Posterior cingulate gyrus (tissue), 11 donors: ENCODE measurements around the gene OPN1MW3.
A peak's percentile ranks its signal among the peaks of the same experiment; 100 is the strongest.
"Not testable (repeated sequence)": the region's sequence is repeated elsewhere in the genome, so short reads cannot be mapped to it uniquely, and the experiment has no call there.

ENCODE experiments used
- DNase-seq, 10 donors: peaks; one replicate each; pipeline versions ENCODE4 v3.0.0 to v3.0.0-alpha.2; 2020 to 2021; ENCODE audit warnings: mixed read lengths in 3 of 10
- intact Hi-C: fragments of 100-400 bp; cut with DNase I; formaldehyde crosslinking; loops from one replicate; pipeline ENCODE4 v1.15.1; 2023

OPN1MW3 gene

DNA sequence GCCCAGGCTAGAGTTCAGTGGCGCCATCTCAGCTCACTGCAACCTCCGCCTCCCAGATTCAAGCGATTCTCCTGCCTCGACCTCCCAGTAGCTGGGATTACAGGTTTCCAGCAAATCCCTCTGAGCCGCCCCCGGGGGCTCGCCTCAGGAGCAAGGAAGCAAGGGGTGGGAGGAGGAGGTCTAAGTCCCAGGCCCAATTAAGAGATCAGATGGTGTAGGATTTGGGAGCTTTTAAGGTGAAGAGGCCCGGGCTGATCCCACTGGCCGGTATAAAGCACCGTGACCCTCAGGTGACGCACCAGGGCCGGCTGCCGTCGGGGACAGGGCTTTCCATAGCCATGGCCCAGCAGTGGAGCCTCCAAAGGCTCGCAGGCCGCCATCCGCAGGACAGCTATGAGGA lies at the start of gene OPN1MW3:
TSS of gene OPN1MW3 (plus strand) at position 301 of the 400 bp plus-strand sequence. CDS start at position 339, 38 bp downstream.
- DNase-seq, intact Hi-C loops: not testable (repeated sequence)

DNA sequence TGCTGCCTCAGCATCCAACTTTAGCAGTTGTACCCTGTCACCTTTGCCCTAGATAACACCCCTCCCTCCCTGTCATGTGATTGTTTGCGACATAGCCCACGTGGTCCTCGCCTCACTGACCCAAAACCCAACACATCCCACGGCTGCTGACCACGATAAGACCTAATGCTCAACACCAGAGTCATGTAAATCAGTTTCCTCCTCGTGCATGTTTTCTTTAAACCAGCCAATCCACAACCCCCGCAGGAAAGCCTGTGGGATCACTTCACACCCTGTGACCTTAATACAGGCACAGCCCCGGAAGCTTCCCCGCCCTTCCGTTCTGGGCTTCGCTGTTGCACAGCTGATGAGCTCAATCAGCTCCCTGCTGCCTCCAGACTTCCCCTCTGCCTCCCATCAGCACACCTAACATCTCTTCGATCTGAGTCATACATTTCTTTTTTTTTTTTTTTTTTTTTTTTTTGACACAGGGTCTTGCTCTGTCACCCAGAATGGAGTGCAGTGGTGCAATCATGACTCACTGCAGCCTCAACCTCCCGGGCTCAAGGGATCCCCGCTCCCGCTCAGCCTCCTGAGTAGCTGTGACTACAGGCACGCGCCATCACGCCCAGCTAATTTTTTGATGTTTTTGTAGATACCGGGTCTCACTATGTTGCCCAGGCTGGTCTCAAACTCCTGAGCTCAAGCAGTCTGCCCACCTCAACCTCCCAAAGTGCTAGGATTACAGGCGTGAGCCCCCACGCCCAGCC lies 47.5 kb upstream of the OPN1MW3 start:
- DNase-seq, intact Hi-C loops: not testable (repeated sequence)

DNA sequence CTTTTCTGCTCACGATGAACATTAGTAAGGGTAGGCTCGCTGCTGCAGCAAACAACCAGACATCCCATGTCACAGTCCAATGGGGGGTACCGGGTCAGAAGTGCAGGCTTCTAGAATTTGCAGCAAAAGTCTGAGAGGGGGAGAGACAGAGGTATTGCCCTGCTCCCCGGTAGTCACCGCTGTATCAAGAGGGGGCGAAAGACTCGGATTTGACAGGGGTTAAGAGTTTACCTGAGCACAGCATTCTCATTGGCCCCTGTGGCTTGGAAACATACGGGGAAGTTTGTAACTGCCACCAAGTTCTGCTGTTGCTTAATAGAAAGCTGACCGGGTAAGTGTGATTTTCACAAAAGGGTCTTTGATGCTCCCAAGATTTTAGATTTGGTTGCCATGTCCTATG lies 46.3 kb upstream of the OPN1MW3 start:
- intact Hi-C loops: not testable (repeated sequence)
- peak in 3 of 10 donors; percentile 2 to 18 (median 3) for DNase-seq

DNA sequence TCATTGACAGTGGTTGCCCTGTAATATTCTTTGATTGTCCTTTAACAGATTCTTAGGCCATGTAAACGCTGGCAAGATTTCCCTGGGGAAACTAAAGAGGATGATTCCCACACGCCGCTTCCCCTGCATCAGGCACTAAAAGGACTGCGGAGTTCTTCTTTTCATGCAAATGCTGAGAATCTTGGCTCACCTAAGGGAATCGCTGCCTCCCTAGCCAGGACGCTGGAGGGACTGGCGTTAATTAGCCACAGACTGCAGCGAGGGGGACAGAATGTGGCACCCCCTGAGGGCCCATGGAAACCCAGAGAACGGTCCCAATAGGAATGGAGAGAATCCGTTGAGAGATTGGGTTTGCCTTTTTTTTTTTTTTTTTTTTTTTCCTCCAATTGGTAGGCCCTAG lies 45.9 kb upstream of the OPN1MW3 start:
- intact Hi-C loops, DNase-seq: not testable (repeated sequence)

DNA sequence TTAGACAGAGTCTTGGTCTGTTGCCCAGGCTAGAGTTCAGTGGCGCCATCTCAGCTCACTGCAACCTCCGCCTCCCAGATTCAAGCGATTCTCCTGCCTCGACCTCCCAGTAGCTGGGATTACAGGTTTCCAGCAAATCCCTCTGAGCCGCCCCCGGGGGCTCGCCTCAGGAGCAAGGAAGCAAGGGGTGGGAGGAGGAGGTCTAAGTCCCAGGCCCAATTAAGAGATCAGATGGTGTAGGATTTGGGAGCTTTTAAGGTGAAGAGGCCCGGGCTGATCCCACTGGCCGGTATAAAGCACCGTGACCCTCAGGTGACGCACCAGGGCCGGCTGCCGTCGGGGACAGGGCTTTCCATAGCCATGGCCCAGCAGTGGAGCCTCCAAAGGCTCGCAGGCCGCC lies 37.9 kb upstream of the OPN1MW3 start, which contains the start of gene OPN1MW2:
TSS of gene OPN1MW2 (plus strand) at position 301 of the 400 bp plus-strand sequence. CDS start at position 361, 60 bp downstream.
- intact Hi-C loops: not testable (repeated sequence)

DNA sequence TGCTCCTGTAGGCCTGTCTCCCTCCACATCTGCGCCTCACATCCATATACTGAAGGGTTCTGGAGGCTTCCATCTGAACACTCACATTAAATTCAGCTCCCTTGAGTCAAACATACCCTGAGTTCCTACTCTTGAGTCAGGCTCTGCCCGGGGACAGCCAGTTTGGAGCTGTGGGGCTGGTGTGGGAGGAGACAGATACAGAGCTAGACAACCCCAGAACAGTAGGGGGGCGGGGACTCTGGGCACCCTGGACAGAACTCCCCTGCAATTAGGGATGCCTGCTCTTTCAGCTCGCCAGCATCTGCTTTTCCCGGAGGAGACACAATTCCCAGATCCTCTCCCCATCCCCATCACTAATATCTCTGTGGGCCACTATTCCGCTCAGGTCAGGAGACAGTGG lies 32.1 kb upstream of the OPN1MW3 start:
- DNase-seq, intact Hi-C loops: not testable (repeated sequence)

More for the DNA sequence above, 37.9 kb upstream of the OPN1MW3 start, which contains the start of gene OPN1MW2:
- not testable (repeated sequence) for DNase-seq

DNA sequence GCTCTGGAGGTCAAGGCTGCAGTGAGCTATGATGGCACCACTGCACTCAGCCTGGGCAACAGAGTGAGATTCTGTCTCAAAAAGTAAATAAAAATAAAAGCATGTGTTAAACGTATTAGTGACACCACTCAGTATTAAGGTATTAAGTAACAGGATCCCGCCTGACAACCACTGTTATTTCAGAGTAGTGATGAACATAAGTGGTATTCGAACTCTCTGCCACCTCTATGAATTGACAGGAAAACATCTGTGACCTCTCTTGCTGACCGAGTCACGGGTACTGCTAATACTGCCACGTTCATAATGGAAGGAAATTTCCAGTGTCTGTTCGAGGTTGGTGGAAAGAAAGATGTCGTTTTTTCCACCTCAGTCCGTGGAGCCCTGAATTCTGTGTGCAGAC lies 30.7 kb upstream of the OPN1MW3 start:
- DNase-seq, intact Hi-C loops: not testable (repeated sequence)

DNA sequence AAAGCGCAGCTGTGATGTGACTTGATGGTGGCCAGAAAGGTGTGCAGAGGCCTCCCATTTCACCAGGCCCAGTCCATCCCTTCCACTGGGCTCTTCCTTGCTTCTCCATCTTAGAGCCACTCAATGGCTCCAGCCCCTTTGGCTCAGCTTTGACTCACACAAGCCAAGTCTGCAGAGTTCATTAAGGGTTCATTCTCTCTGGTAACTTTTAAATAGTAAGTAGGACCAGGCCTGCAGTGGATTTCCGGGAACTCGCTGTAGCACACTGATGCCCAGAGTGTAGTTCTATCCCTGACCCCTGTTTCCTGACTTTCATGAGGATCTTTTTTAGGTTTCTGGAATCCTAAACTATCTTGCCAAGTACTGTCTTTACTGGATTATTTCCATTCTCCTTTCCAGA lies 25.9 kb upstream of the OPN1MW3 start:
- DNase-seq, intact Hi-C loops: not testable (repeated sequence)

DNA sequence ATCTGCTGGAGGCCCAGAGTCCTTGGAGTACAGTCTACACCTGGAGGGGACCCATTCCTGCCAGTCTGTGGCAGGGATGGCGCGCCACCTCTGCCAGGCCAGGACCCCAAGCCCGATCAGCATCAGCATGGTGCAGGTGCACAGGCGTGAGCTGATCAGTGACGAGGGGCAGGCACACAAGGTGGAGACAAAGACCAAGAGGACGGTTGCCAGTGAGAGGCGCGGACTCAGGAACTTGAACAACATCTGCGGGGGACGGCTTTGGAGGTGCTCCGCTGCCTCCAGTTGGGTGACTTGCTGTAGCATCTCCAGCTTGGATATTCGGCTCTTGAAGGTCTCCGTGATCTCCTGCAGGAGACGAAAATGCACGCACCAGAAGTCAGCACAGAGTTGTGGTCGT lies 23.8 kb upstream of the OPN1MW3 start:
- intact Hi-C loops, DNase-seq: not testable (repeated sequence)

DNA sequence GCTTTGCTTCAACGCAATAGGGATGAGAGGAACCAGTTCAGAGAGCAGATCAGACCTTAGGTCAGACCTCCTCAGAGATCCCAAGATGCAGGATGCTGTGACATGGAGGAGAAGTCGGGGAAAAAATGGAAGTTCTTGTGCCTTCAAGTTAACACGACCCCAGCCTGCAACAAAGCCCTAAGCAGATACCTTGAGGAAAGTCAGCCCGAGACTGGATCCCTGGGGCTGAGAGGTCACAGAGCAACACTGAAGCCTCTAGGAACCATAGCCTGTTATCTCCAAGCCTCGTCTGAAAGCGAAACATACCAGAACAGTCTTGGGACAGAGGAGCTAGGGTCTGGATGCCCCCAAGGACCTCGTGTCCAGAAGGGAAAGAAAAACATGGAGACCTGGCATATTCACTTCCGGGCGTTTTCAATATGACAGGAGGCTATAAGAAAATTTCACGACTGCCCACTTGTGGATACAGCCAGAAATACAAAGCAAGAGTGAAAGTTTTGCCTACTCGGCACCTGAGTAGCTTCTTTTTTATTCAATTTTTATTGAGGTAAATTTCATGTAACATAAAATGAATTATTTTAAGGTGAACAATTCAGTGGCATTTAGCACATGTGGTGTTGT lies 18.3 kb upstream of the OPN1MW3 start:
- intact Hi-C loops: not testable (repeated sequence)
- peak in 1 of 10 donors; percentile 15 for DNase-seq

DNA sequence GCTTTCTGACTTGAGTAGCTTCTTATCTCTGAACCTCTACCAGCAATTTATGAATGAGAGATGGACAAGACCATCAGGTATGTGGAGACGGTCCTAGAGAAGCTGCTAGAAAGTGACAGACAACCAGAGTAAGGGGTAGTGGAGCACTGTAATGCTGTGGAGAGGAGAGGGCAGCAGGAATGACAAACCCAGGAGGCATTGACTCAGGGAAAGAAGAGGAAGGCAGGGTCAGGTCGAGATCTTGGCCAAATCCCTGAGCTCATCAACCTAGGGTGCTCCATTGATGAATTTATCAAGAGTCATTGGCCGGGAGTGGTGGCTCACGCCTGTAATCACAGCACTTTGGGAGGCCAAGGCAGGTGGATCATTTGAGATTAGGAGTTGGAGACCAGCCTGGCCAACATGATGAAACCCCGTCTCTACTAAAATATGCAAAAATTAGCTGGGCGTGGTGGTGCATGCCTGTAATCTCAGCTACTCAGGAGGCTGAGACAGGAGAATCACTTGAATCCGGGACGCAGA lies 17.3 kb upstream of the OPN1MW3 start:
- intact Hi-C loops: not testable (repeated sequence)
- peak in 3 of 10 donors; percentile 14 to 40 (median 14) for DNase-seq

DNA sequence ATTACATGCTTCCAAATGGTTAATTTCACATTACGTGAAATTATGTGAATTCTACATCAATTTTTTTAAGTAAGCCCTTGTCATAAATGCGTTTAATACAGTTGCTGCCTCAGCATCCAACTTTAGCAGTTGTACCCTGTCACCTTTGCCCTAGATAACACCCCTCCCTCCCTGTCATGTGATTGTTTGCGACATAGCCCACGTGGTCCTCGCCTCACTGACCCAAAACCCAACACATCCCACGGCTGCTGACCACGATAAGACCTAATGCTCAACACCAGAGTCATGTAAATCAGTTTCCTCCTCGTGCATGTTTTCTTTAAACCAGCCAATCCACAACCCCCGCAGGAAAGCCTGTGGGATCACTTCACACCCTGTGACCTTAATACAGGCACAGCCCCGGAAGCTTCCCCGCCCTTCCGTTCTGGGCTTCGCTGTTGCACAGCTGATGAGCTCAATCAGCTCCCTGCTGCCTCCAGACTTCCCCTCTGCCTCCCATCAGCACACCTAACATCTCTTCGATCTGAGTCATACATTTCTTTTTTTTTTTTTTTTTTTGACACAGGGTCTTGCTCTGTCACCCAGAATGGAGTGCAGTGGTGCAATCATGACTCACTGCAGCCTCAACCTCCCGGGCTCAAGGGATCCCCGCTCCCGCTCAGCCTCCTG lies 9.9 kb upstream of the OPN1MW3 start:
- DNase-seq, intact Hi-C loops: not testable (repeated sequence)

DNA sequence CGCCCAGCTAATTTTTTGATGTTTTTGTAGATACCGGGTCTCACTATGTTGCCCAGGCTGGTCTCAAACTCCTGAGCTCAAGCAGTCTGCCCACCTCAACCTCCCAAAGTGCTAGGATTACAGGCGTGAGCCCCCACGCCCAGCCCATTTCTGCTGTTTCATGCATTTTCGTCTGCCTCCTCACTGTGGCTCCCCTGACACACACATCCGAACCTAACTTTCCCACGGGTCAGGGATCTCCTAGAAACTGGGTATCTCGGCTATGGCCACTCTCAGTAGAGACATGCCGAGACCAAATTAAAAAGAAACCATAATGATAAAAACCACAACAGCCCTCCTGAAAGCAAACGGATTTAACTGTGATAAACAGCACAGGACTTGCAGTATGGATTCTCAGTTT lies 9.3 kb upstream of the OPN1MW3 start:
- intact Hi-C loops: not testable (repeated sequence)

DNA sequence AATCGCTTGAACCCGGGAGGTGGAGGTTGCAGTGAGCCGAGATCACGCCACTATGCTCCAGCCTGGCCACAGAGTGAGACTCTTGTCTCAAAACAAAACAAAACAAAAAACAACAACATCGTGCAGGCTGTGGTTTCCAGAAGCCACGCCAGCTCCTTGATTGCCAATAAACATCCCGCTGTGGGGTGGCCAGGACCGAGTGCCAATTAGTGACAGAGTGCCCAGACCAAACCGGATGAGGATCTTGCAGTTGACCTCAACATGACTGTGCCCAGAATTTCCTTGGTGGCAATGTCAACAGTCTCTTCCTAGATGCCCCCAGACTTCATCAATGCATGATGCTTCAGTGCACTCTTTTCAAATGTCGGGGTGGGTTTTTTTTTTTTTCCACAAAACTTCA lies 1.3 kb downstream of the OPN1MW3 start:
- intact Hi-C loops: not testable (repeated sequence)

More for the DNA sequence above, 9.3 kb upstream of the OPN1MW3 start:
- not testable (repeated sequence) for DNase-seq

DNA sequence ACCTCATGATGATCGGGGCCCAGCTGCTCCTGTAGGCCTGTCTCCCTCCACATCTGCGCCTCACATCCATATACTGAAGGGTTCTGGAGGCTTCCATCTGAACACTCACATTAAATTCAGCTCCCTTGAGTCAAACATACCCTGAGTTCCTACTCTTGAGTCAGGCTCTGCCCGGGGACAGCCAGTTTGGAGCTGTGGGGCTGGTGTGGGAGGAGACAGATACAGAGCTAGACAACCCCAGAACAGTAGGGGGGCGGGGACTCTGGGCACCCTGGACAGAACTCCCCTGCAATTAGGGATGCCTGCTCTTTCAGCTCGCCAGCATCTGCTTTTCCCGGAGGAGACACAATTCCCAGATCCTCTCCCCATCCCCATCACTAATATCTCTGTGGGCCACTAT lies 5.7 kb downstream of the OPN1MW3 start:
- DNase-seq, intact Hi-C loops: not testable (repeated sequence)

More for the DNA sequence above, 1.3 kb downstream of the OPN1MW3 start:
- DNase-seq: not testable (repeated sequence)

DNA sequence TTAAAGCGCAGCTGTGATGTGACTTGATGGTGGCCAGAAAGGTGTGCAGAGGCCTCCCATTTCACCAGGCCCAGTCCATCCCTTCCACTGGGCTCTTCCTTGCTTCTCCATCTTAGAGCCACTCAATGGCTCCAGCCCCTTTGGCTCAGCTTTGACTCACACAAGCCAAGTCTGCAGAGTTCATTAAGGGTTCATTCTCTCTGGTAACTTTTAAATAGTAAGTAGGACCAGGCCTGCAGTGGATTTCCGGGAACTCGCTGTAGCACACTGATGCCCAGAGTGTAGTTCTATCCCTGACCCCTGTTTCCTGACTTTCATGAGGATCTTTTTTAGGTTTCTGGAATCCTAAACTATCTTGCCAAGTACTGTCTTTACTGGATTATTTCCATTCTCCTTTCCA lies 11.9 kb downstream of the OPN1MW3 start:
- DNase-seq, intact Hi-C loops: not testable (repeated sequence)

DNA sequence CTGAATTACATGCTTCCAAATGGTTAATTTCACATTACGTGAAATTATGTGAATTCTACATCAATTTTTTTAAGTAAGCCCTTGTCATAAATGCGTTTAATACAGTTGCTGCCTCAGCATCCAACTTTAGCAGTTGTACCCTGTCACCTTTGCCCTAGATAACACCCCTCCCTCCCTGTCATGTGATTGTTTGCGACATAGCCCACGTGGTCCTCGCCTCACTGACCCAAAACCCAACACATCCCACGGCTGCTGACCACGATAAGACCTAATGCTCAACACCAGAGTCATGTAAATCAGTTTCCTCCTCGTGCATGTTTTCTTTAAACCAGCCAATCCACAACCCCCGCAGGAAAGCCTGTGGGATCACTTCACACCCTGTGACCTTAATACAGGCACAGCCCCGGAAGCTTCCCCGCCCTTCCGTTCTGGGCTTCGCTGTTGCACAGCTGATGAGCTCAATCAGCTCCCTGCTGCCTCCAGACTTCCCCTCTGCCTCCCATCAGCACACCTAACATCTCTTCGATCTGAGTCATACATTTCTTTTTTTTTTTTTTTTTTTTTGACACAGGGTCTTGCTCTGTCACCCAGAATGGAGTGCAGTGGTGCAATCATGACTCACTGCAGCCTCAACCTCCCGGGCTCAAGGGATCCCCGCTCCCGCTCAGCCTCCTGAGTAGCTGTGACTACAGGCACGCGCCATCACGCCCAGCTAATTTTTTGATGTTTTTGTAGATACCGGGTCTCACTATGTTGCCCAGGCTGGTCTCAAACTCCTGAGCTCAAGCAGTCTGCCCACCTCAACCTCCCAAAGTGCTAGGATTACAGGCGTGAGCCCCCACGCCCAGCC lies 27.3 kb downstream of the OPN1MW3 start:
- intact Hi-C loops, DNase-seq: not testable (repeated sequence)

DNA sequence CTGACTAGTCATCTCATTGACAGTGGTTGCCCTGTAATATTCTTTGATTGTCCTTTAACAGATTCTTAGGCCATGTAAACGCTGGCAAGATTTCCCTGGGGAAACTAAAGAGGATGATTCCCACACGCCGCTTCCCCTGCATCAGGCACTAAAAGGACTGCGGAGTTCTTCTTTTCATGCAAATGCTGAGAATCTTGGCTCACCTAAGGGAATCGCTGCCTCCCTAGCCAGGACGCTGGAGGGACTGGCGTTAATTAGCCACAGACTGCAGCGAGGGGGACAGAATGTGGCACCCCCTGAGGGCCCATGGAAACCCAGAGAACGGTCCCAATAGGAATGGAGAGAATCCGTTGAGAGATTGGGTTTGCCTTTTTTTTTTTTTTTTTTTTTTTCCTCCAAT lies 29.0 kb downstream of the OPN1MW3 start:
- intact Hi-C loops, DNase-seq: not testable (repeated sequence)

DNA sequence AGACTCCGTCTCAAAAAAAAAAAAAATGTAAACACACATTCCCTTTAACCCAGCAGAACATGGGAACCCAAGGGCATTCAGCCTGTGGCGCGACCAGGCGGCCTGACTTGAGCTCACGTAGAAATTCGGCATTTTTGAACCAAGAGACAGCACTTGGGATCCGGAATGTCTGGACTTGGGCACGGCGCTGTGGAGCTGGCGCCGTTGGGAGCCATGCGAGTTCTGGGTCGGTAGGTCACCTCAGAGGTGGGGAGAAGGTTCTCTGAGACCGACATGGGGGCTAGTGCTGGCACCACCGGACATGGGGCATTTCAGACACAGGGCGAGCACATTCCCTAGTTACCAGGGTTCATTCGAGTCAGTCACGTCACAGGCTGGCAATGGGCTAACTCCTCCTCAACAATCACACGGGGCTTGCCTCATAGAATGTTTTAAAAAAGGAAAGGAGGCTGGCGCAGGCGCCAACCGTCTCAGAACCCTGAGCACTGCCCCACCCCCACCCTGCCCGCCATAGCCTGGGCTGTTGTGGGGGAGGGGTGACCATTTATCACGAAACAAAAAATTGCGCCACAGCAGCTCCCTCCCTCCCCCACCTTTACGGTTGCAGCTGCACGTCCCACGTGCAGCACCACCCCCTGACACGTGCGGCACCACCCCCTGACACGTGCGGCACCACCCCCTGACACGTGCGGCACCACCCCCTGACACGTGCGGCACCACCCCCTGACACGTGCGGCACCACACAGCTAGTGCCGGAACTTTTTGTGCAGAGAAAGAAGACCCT lies 37.6 kb downstream of the OPN1MW3 start, which contains the start of gene TEX28:
TSS of gene TEX28 (minus strand) at position 334 of the 784 bp plus-strand sequence. CDS start 3,007 bp downstream, outside the sequence.
- DNase-seq: peak in 2 of 10 donors; percentile 45 to 46
- intact Hi-C loops: no loop called here
